GM12878 (cell line): ENCODE measurements around the gene FMNL2. TPM values are rescaled to one million over a fixed set of nuclear protein-coding genes. Genes with fewer than 3 reads are reported as not detected.
A peak's percentile ranks its signal among the peaks of the same experiment; 100 is the strongest.

Source experiments
- ATAC-seq: fragments of 200-7000 bp; cut with Tn5 transposase; 3 replicates; pipeline ENCODE4 v1.9.1; 2020; ENCODE audit warnings: mild to moderate bottlenecking, moderate library complexity
- BruUV-seq: library from RNA; stranded (reverse); fragments of 400-500 nt; replicated peaks from 2 replicates; lab custom pipeline; 2021; lab: Mats Ljungman, UMichigan
- CTCF ChIA-PET: fragments of 300-600 bp; sonication (Branson Sonifier 250); formaldehyde crosslinking; extraction: SDS; loops from one replicate; lab custom pipeline; 2021; ENCODE audit warnings: inconsistent platforms; lab: Yijun Ruan, JAX
- POLR2A ChIA-PET: fragments of 350-600 bp; formaldehyde crosslinking; extraction: SDS; loops from one replicate; lab custom pipeline; 2021; ENCODE audit warnings: inconsistent platforms; lab: Charles Lee
- RAD21 ChIA-PET: fragments of 300-600 bp; sonication (Branson Sonifier 250); formaldehyde crosslinking; loops from one replicate; lab custom pipeline; 2023; ENCODE audit warnings: antibody characterized with exemption; ENCODE audit not compliant: unreplicated experiment; lab: Charles Lee
- SMC1A ChIA-PET: fragments of 300-600 bp; sonication (Branson Sonifier 250); formaldehyde crosslinking; loops from one replicate; lab custom pipeline; 2023; ENCODE audit not compliant: unreplicated experiment, uncharacterized antibody; lab: Charles Lee
- DNase-seq: peaks from one replicate; pipeline ENCODE4 v3.0.0-alpha.2; 2011; ENCODE audit warnings: low read depth, low spot score
- FAIRE-seq: peaks from 3 replicates; lab custom pipeline; 2011; peaks lifted over from hg19 to GRCh38; lab: Jason Lieb, UNC
- H2AFZ ChIP-seq: 2 replicates; pipeline ENCODE4 v1.6.0; 2011; ENCODE audit warnings: low read depth, low read length, control low read depth; ENCODE audit not compliant: control insufficient read depth
- H3K27ac ChIP-seq: 2 replicates; pipeline ENCODE4 v1.5.1; 2011; ENCODE audit warnings: control low read depth; ENCODE audit not compliant: control insufficient read depth, insufficient read depth
- H3K27me3 ChIP-seq, 2 experiments: replicated peaks in 1 of 2; 2 replicates each; pipeline versions ENCODE4 v1.6.0 to v1.6.1; 2011; ENCODE audit warnings: low read length in 1 of 2; ENCODE audit not compliant: control insufficient read depth in 2 of 2, insufficient read depth in 2 of 2
- H3K36me3 ChIP-seq, 2 experiments: 2 replicates each; pipeline ENCODE4 v1.5.1; 2011; ENCODE audit warnings: low read length in 1 of 2; ENCODE audit not compliant: control insufficient read depth in 2 of 2, insufficient read depth in 2 of 2
- H3K4me1 ChIP-seq: 2 replicates; pipeline ENCODE4 v1.6.1; 2011; ENCODE audit warnings: mild to moderate bottlenecking, low read length, moderate library complexity, mixed read lengths; ENCODE audit not compliant: control insufficient read depth, insufficient read depth
- H3K4me2 ChIP-seq: 2 replicates; pipeline ENCODE4 v1.6.0; 2011; ENCODE audit warnings: control low read depth; ENCODE audit not compliant: control insufficient read depth, insufficient read depth
- H3K4me3 ChIP-seq: fragments of 200-600 bp; sonication (generic); 2 replicates; pipeline ENCODE4 v1.5.1; 2016
- H3K79me2 ChIP-seq: 2 replicates; pipeline ENCODE4 v1.6.0; 2011; ENCODE audit warnings: low read length; ENCODE audit not compliant: control insufficient read depth, insufficient read depth
- H3K9ac ChIP-seq: 2 replicates; pipeline ENCODE4 v1.8.0; 2011; ENCODE audit warnings: low read length, control low read depth, mixed read lengths; ENCODE audit not compliant: control insufficient read depth, insufficient read depth
- H3K9me3 ChIP-seq: replicated peaks from 3 replicates; pipeline ENCODE4 v1.5.1; 2011; ENCODE audit warnings: mild to moderate bottlenecking, low read length; ENCODE audit not compliant: control insufficient read depth, insufficient read depth
- H4K20me1 ChIP-seq: 2 replicates; pipeline ENCODE4 v1.6.0; 2011; ENCODE audit not compliant: control insufficient read depth, insufficient read depth
- BACH1 ChIP-seq: fragments of 450-650 bp; IDR thresholded peaks from 2 replicates; pipeline ENCODE4 v1.6.1; 2017; ENCODE audit warnings: mild to moderate bottlenecking, borderline replicate concordance
- BHLHE40 ChIP-seq, 2 experiments: fragments of 450-650 bp in 1 of 2; IDR thresholded peaks; 2 replicates each; pipeline ENCODE4 v1.6.1; 2011 to 2017; ENCODE audit warnings: low read depth in 2 of 2, borderline replicate concordance in 1 of 2, improper control_type of control experiment in 1 of 2, low read length in 1 of 2, mild to moderate bottlenecking in 1 of 2
- BRCA1 ChIP-seq: IDR thresholded peaks from 2 replicates; pipeline ENCODE4 v1.6.1; 2011; ENCODE audit warnings: low read depth, low read length, improper control_type of control experiment
- ELK1 ChIP-seq: IDR thresholded peaks from 2 replicates; pipeline ENCODE4 v1.6.1; 2012; ENCODE audit warnings: low read depth, low read length, improper control_type of control experiment
- FOXM1 ChIP-seq: IDR thresholded peaks from 2 replicates; pipeline ENCODE4 v1.6.1; 2012; ENCODE audit warnings: low read depth, mild to moderate bottlenecking, inconsistent platforms, low read length, moderate library complexity
- NFYA ChIP-seq: IDR thresholded peaks from 2 replicates; pipeline ENCODE4 v1.6.1; 2011; ENCODE audit warnings: low read depth, mild to moderate bottlenecking, low read length, improper control_type of control experiment, borderline replicate concordance
- PAX5 ChIP-seq: IDR thresholded peaks from 2 replicates; pipeline ENCODE4 v1.6.1; 2011; ENCODE audit warnings: low read depth, low read length, borderline replicate concordance
- POLR2A ChIP-seq: IDR thresholded peaks from 2 replicates; pipeline ENCODE4 v1.6.1; 2011; ENCODE audit warnings: low read depth, mild to moderate bottlenecking, low read length
- SREBF1 ChIP-seq: IDR thresholded peaks from 2 replicates; pipeline ENCODE4 v1.6.1; 2012; ENCODE audit warnings: mild to moderate bottlenecking, low read length
- SUPT20H ChIP-seq: IDR thresholded peaks from 2 replicates; pipeline ENCODE4 v1.6.1; 2011; ENCODE audit warnings: low read depth, mild to moderate bottlenecking, low read length, moderate library complexity, borderline replicate concordance; ENCODE audit not compliant: control insufficient read depth
- ZSCAN29 ChIP-seq: fragments of 450-650 bp; IDR thresholded peaks from 2 replicates; pipeline ENCODE4 v1.6.1; 2017; ENCODE audit warnings: mild to moderate bottlenecking, moderate library complexity
- WGBS: methylation state at CpG from one replicate; pipeline ENCODE4 v1.1.6; 2016; ENCODE audit warnings: low lambda C conversion rate; ENCODE audit not compliant: insufficient replicate concordance, insufficient coverage; ENCODE audit errors: missing lambda C conversion rate; 5-methylcytosine and 5-hydroxymethylcytosine counted together
- in situ Hi-C: fragments of 300-500 bp; cut with MboI; formaldehyde crosslinking; loops from 9 replicates; pipeline ENCODE4 v1.14.3; 2018; ENCODE audit warnings: mixed read lengths
- intact Hi-C: fragments of 100-400 bp; cut with micrococcal nuclease; formaldehyde crosslinking; loops from one replicate; pipeline ENCODE4 v1.14.2; 2022; ENCODE audit not compliant: unreplicated experiment
- polyA plus RNA-seq, 11 experiments: library from polyadenylated mRNA; depleted of rRNA in 4 of 11; unstranded in 6 of 11; stranded (reverse) in 5 of 11; fragments of >200 nt; fragmentation: Nextera tagmentation in 4 of 11; fragmentation: Illumina TruSeq in 1 of 11; extraction: Ambion mirVana in 4 of 11; extraction: Trizol in 1 of 11; gene quantifications; 1 replicate in 1 of 11; 2 replicates in 10 of 11; pipeline versions ENCODE4 v1.2.1 to v1.2.3, GENCODE V29; 2011 to 2016; ENCODE audit warnings: inconsistent platforms in 2 of 11, missing spikeins in 2 of 11, low read depth in 1 of 11
- total RNA-seq, 4 experiments: library from RNA; depleted of rRNA in 3 of 4; stranded (reverse); fragments of >200 nt in 3 of 4; fragmentation: Illumina TruSeq in 1 of 4; extraction: Trizol in 1 of 4; gene quantifications; 2 replicates each; pipeline versions ENCODE4 v1.2.1 to v1.2.3, GENCODE V29; 2013 to 2021
- TF ChIP-seq, protein P1 (sequence below): fragments of 450-650 bp; IDR thresholded peaks from 2 replicates; pipeline ENCODE4 v1.6.1; 2017; ENCODE audit warnings: low read depth, mild to moderate bottlenecking, moderate library complexity
- TF ChIP-seq, protein P2 (sequence below): fragments of 450-650 bp; IDR thresholded peaks from 2 replicates; pipeline ENCODE4 v1.6.1; 2018; ENCODE audit warnings: mild to moderate bottlenecking, low read depth, moderate library complexity; ENCODE audit not compliant: partially characterized antibody
- TF ChIP-seq, protein P3 (sequence below): fragments of 450-650 bp; IDR thresholded peaks from 2 replicates; pipeline ENCODE4 v1.6.1; 2017; ENCODE audit warnings: mild to moderate bottlenecking, moderate library complexity

Gene FMNL2
- total and polyA plus RNA-seq, 10 of the 15 experiments (the other 5 are each of a cell fraction or from before 2014, with no cell fraction given): 0.13 to 9.9 (median 0.35) TPM

DNA sequence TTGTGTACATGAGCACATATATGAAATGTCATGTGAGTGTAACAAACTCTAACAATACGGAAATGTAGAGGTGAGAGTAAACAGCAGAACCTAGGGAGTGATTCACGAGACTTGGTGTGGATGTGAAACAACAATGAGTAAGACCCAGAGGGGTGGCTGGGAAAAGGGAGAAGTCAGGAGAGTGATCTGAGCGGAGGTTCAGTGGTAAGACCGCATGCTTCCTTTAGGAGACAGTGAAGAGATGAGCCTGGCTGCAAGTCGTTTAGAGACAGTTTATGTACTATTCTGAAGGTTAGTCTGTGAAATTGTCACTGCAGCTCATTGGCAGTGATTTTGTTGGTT lies 231.7 kb downstream of the FMNL2 start:
- 23% methylated on average over 5 of the region's 5 CpGs for WGBS
- BruUV-seq: no TSS peak
- DNase-seq (peak; percentile 64), ATAC-seq (peak; percentile 54), FAIRE-seq (no peak)
- Histone ChIP-seq H4K20me1 (no peaks in the 10 kb centered on the region), H3K4me1 (peaks cover 28% of the 10 kb centered on the region), H3K27me3 (no peaks in the 10 kb centered on the region), H3K9me3 (no peaks in the 10 kb centered on the region), H2AFZ (0 out of 2 replicates have a peak overlapping the region, but pooled peaks have one; percentile 42), H3K4me2 (peak overlapping the region; percentile 66), H3K79me2 (no peaks in the 10 kb centered on the region), H3K27ac (peak overlapping the region; percentile 65), H3K9ac (no peak overlapping the region), H3K36me3 (no peaks in the 10 kb centered on the region), H3K4me3 (no peak overlapping the region)
- RAD21 ChIA-PET: interaction anchor here (1.0 to 3.9 kb wide), 6 partner anchors 10 to 61 kb away, joined by 3 to 25 read pairs (median 4); no protein-coding TSS in a partner anchor
- intact Hi-C loops (loop anchor here (1.0 to 10.0 kb wide), 6 partner anchors 46 to 522 kb away; partner anchors contain the start of genes FMNL2 and STAM2), in situ Hi-C loops (no loop called here)
- POLR2A ChIA-PET: interaction anchor here (1.7 kb wide), 1 partner anchor 16 kb away, joined by 5 read pairs; no protein-coding TSS in a partner anchor
- CTCF ChIA-PET: interaction anchor here (1.0 to 1.7 kb wide), 6 partner anchors 32 to 518 kb away, joined by 3 to 6 read pairs (median 4); partner anchors contain the start of gene STAM2
- SMC1A ChIA-PET: interaction anchor here (1.0 to 3.8 kb wide), 9 partner anchors 13 to 230 kb away, joined by 3 to 24 read pairs (median 5); no protein-coding TSS in a partner anchor
- TF ChIP-seq BRCA1 (no peak), PAX5 (0 out of 2 replicates have a peak, but pooled peaks have one; percentile 25), FOXM1 (no peak), BHLHE40 (IDR thresholded peaks at IDR 0.05; ENCODE audit: borderline replicate concordance in 1 of 2, low read depth in 2 of 2, low read length in 1 of 2) (peak; percentile 88 to 93), BACH1 (peak; percentile 30; the same call in 1 of the 2 replicates), ZSCAN29 (no peak), POLR2A (no peak), ELK1 (no peak), SUPT20H (no peak), NFYA (no peak), SREBF1 (no peak)
- TF ChIP-seq, protein P1, sequence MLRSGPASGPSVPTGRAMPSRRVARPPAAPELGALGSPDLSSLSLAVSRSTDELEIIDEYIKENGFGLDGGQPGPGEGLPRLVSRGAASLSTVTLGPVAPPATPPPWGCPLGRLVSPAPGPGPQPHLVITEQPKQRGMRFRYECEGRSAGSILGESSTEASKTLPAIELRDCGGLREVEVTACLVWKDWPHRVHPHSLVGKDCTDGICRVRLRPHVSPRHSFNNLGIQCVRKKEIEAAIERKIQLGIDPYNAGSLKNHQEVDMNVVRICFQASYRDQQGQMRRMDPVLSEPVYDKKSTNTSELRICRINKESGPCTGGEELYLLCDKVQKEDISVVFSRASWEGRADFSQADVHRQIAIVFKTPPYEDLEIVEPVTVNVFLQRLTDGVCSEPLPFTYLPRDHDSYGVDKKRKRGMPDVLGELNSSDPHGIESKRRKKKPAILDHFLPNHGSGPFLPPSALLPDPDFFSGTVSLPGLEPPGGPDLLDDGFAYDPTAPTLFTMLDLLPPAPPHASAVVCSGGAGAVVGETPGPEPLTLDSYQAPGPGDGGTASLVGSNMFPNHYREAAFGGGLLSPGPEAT: peak; percentile 69; the same call in 1 of the 2 replicates
- TF ChIP-seq, protein P2, sequence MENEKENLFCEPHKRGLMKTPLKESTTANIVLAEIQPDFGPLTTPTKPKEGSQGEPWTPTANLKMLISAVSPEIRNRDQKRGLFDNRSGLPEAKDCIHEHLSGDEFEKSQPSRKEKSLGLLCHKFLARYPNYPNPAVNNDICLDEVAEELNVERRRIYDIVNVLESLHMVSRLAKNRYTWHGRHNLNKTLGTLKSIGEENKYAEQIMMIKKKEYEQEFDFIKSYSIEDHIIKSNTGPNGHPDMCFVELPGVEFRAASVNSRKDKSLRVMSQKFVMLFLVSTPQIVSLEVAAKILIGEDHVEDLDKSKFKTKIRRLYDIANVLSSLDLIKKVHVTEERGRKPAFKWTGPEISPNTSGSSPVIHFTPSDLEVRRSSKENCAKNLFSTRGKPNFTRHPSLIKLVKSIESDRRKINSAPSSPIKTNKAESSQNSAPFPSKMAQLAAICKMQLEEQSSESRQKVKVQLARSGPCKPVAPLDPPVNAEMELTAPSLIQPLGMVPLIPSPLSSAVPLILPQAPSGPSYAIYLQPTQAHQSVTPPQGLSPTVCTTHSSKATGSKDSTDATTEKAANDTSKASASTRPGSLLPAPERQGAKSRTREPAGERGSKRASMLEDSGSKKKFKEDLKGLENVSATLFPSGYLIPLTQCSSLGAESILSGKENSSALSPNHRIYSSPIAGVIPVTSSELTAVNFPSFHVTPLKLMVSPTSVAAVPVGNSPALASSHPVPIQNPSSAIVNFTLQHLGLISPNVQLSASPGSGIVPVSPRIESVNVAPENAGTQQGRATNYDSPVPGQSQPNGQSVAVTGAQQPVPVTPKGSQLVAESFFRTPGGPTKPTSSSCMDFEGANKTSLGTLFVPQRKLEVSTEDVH: no peak
- TF ChIP-seq, protein P3, sequence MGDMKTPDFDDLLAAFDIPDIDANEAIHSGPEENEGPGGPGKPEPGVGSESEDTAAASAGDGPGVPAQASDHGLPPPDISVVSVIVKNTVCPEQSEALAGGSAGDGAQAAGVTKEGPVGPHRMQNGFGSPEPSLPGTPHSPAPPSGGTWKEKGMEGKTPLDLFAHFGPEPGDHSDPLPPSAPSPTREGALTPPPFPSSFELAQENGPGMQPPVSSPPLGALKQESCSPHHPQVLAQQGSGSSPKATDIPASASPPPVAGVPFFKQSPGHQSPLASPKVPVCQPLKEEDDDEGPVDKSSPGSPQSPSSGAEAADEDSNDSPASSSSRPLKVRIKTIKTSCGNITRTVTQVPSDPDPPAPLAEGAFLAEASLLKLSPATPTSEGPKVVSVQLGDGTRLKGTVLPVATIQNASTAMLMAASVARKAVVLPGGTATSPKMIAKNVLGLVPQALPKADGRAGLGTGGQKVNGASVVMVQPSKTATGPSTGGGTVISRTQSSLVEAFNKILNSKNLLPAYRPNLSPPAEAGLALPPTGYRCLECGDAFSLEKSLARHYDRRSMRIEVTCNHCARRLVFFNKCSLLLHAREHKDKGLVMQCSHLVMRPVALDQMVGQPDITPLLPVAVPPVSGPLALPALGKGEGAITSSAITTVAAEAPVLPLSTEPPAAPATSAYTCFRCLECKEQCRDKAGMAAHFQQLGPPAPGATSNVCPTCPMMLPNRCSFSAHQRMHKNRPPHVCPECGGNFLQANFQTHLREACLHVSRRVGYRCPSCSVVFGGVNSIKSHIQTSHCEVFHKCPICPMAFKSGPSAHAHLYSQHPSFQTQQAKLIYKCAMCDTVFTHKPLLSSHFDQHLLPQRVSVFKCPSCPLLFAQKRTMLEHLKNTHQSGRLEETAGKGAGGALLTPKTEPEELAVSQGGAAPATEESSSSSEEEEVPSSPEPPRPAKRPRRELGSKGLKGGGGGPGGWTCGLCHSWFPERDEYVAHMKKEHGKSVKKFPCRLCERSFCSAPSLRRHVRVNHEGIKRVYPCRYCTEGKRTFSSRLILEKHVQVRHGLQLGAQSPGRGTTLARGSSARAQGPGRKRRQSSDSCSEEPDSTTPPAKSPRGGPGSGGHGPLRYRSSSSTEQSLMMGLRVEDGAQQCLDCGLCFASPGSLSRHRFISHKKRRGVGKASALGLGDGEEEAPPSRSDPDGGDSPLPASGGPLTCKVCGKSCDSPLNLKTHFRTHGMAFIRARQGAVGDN: no peak
